OCI-LY1 (cell line): Measurements from ENCODE around the gene RPA1.

Experiments
- H2AFZ ChIP-seq: fragments of 200-600 bp; sonication (generic), shearing (Covaris generic); 2 replicates; pipeline ENCODE4 v1.6.0; 2014; ENCODE audit warnings: antibody characterized with exemption, mild to moderate bottlenecking, low read length
- H3F3A ChIP-seq: fragments of 200-600 bp; sonication (generic), shearing (Covaris generic); 2 replicates; pipeline ENCODE4 v1.6.0; 2014; ENCODE audit warnings: mild to moderate bottlenecking, antibody characterized with exemption, low read length, moderate library complexity; ENCODE audit not compliant: insufficient read depth
- H3K27ac ChIP-seq: fragments of 200-600 bp; sonication (generic); 2 replicates; pipeline ENCODE4 v1.5.1; 2014; ENCODE audit warnings: low read length, mixed run types, mild to moderate bottlenecking, low read depth; ENCODE audit not compliant: poor library complexity, severe bottlenecking
- H3K27me3 ChIP-seq: fragments of 200-600 bp; sonication (generic); 2 replicates; pipeline ENCODE4 v1.6.0; 2014; ENCODE audit warnings: antibody characterized with exemption, mild to moderate bottlenecking, low read length, moderate library complexity; ENCODE audit not compliant: insufficient read depth
- H3K36me3 ChIP-seq: fragments of 200-600 bp; sonication (generic); 2 replicates; pipeline ENCODE4 v1.6.1; 2014; ENCODE audit warnings: mild to moderate bottlenecking, antibody characterized with exemption, low read length, moderate library complexity, mixed read lengths; ENCODE audit not compliant: insufficient read depth
- H3K4me1 ChIP-seq: fragments of 200-600 bp; sonication (generic); 2 replicates; pipeline ENCODE4 v1.5.1; 2014; ENCODE audit warnings: mild to moderate bottlenecking, low read length, moderate library complexity; ENCODE audit not compliant: insufficient read depth, severe bottlenecking
- H3K4me2 ChIP-seq: fragments of 200-600 bp; sonication (generic), shearing (Covaris generic); 2 replicates; pipeline ENCODE4 v1.6.1; 2014; ENCODE audit warnings: low read length
- H3K4me3 ChIP-seq: fragments of 200-600 bp; sonication (generic); 2 replicates; pipeline ENCODE4 v1.5.1; 2014; ENCODE audit warnings: low read length, low read depth, mild to moderate bottlenecking, mixed read lengths; ENCODE audit not compliant: poor library complexity, severe bottlenecking
- H3K79me2 ChIP-seq: fragments of 200-600 bp; shearing (Covaris generic); 2 replicates; pipeline ENCODE4 v1.6.1; 2016; ENCODE audit warnings: mixed run types, low read length, mixed read lengths; ENCODE audit not compliant: insufficient read depth
- H3K9ac ChIP-seq: fragments of 200-600 bp; sonication (generic), shearing (Covaris generic); 2 replicates; pipeline ENCODE4 v1.6.1; 2014; ENCODE audit warnings: mild to moderate bottlenecking, low read length, mixed read lengths
- H3K9me2 ChIP-seq: fragments of 200-600 bp; sonication (generic), shearing (Covaris generic); 2 replicates; pipeline ENCODE4 v1.6.1; 2014; ENCODE audit warnings: low read depth, mild to moderate bottlenecking, low read length, mixed read lengths
- H3K9me3 ChIP-seq: fragments of 200-600 bp; shearing (Covaris generic); 2 replicates; pipeline ENCODE4 v1.6.1; 2014; ENCODE audit warnings: low read length, mixed read lengths
- H4K20me1 ChIP-seq: fragments of 200-600 bp; sonication (generic), shearing (Covaris generic); 2 replicates; pipeline ENCODE4 v1.6.0; 2016; ENCODE audit warnings: mild to moderate bottlenecking, low read length; ENCODE audit not compliant: insufficient read depth
- CTCF ChIP-seq: fragments of 200-600 bp; sonication (generic), shearing (Covaris generic); IDR thresholded peaks from 2 replicates; pipeline ENCODE4 v1.5.1; 2017; ENCODE audit warnings: mild to moderate bottlenecking, antibody characterized with exemption, low read length, moderate library complexity, mixed read lengths
- EZH2 ChIP-seq: fragments of 200-600 bp; sonication (generic), shearing (Covaris generic); IDR thresholded peaks from 2 replicates; pipeline ENCODE4 v1.8.0; 2017; ENCODE audit warnings: borderline replicate concordance, mixed run types, mild to moderate bottlenecking, antibody characterized with exemption, low read length, moderate library complexity, mixed read lengths

RPA1 gene

GRCh38 chr17:1905190-1905913, 75.5 kb downstream of the RPA1 start:
- peak overlapping the region; percentile 51 for H3K4me2 ChIP-seq
- H3F3A ChIP-seq, result no peaks in the 10 kb centered on the region
- H3K9me2 ChIP-seq, result no peaks in the 10 kb centered on the region
- no peaks in the 10 kb centered on the region for H3K36me3 ChIP-seq
- H3K79me2 ChIP-seq, result no peaks in the 10 kb centered on the region
- no peaks in the 10 kb centered on the region for H3K27me3 ChIP-seq
- H3K27ac ChIP-seq, result peak overlapping the region; percentile 86
- peak overlapping the region; percentile 36; the same call in 1 of the 2 replicates for H3K9ac ChIP-seq
- peaks cover 51% of the 10 kb centered on the region for H3K4me1 ChIP-seq
- peak overlapping the region; percentile 23 for H3K4me3 ChIP-seq
- no peak overlapping the region for H2AFZ ChIP-seq
- no peaks in the 10 kb centered on the region for H4K20me1 ChIP-seq
- no peaks in the 10 kb centered on the region for H3K9me3 ChIP-seq
- TF ChIP-seq CTCF (no peak), EZH2 (no peak)

GRCh38 chr17:1906662-1907101, 76.9 kb downstream of the RPA1 start:
- H3K36me3 ChIP-seq, result no peaks in the 10 kb centered on the region
- H4K20me1 ChIP-seq, result no peaks in the 10 kb centered on the region
- no peak overlapping the region for H2AFZ ChIP-seq
- TF ChIP-seq EZH2 (no peak), CTCF (no peak)
- H3K27ac ChIP-seq, result no peak overlapping the region
- no peaks in the 10 kb centered on the region for H3K9me2 ChIP-seq
- no peak overlapping the region for H3K4me3 ChIP-seq
- H3K9ac ChIP-seq, result no peak overlapping the region
- H3K9me3 ChIP-seq, result no peaks in the 10 kb centered on the region
- H3K4me1 ChIP-seq, result peaks cover 51% of the 10 kb centered on the region
- H3K79me2 ChIP-seq, result no peaks in the 10 kb centered on the region
- no peak overlapping the region for H3K4me2 ChIP-seq
- H3F3A ChIP-seq, result no peaks in the 10 kb centered on the region
- H3K27me3 ChIP-seq, result 0 out of 2 replicates have a peak, but pooled peaks cover 3% of the 10 kb centered on the region

- H3K79me2 ChIP-seq, result no peaks in the 10 kb centered on the region
- H2AFZ ChIP-seq, result no peak overlapping the region
- H4K20me1 ChIP-seq, result no peaks in the 10 kb centered on the region
- H3K36me3 ChIP-seq, result no peaks in the 10 kb centered on the region
- H3F3A ChIP-seq, result no peaks in the 10 kb centered on the region
- H3K27me3 ChIP-seq, result 0 out of 2 replicates have a peak, but pooled peaks cover 5% of the 10 kb centered on the region
- H3K9ac ChIP-seq, result no peak overlapping the region
- no peak overlapping the region for H3K4me2 ChIP-seq
- H3K27ac ChIP-seq, result no peak overlapping the region
- peak; percentile 25; the same call in 1 of the 2 replicates for TF ChIP-seq CTCF
- TF ChIP-seq EZH2, result no peak
- peaks cover 51% of the 10 kb centered on the region for H3K4me1 ChIP-seq
- no peak overlapping the region for H3K4me3 ChIP-seq
- no peaks in the 10 kb centered on the region for H3K9me3 ChIP-seq
- H3K9me2 ChIP-seq, result no peaks in the 10 kb centered on the region
Observed at GRCh38 chr17:1907216-1907631, 77.4 kb downstream of the RPA1 start.
